Activated CD4-positive, alpha-beta T cell treated with anti-CD3 and anti-CD28 coated beads, Interleukin-2, amount 50 U/mL, for 16 hours (primary cell): ENCODE results near the gene CNTN6.
"Not testable (repeated sequence)": the region's sequence is repeated elsewhere in the genome, so short reads cannot be mapped to it uniquely, and the experiment has no call there.

Experiments used
- DNase-seq: peaks from one replicate; pipeline ENCODE4 v3.0.0-alpha.2; 2020

The CNTN6 gene

GRCh38 chr3:1292571-1293071 is 199.8 kb downstream of the CNTN6 start:
- DNase-seq, result no peak

- no peak for DNase-seq
Observed at GRCh38 chr3:1294586-1294985, 201.8 kb downstream of the CNTN6 start.

GRCh38 chr3:1318296-1319005 is 225.6 kb downstream of the CNTN6 start:
- no peak for DNase-seq

- no peak for DNase-seq
Observed at GRCh38 chr3:1326546-1326945, 233.7 kb downstream of the CNTN6 start.

- DNase-seq, result no peak
Observed at GRCh38 chr3:1330107-1330506, 237.3 kb downstream of the CNTN6 start.

GRCh38 chr3:1346386-1346785 is 253.6 kb downstream of the CNTN6 start:
- DNase-seq, result no peak

GRCh38 chr3:1348547-1348946 is 255.7 kb downstream of the CNTN6 start:
- no peak for DNase-seq

- DNase-seq, result no peak
Observed at GRCh38 chr3:1350885-1351284, 258.1 kb downstream of the CNTN6 start.

- no peak for DNase-seq
Observed at GRCh38 chr3:1355691-1356090, 262.9 kb downstream of the CNTN6 start.

- DNase-seq, result no peak
Observed at GRCh38 chr3:1356101-1356500, 263.3 kb downstream of the CNTN6 start.

GRCh38 chr3:1365528-1365927 is 272.7 kb downstream of the CNTN6 start:
- DNase-seq, result no peak

GRCh38 chr3:1374471-1374870 is 281.6 kb downstream of the CNTN6 start:
- no peak for DNase-seq

GRCh38 chr3:1375145-1375544 is 282.3 kb downstream of the CNTN6 start:
- no peak for DNase-seq

GRCh38 chr3:1380926-1381646 is 288.3 kb downstream of the CNTN6 start:
- DNase-seq, result peak; percentile 42

GRCh38 chr3:1381647-1382036 is 288.8 kb downstream of the CNTN6 start:
- no peak for DNase-seq

GRCh38 chr3:1387396-1387905 is 294.6 kb downstream of the CNTN6 start:
- DNase-seq, result not testable (repeated sequence)

- DNase-seq, result no peak
Observed at GRCh38 chr3:1394188-1394587, 301.4 kb downstream of the CNTN6 start.

GRCh38 chr3:1400571-1400970 is 307.7 kb downstream of the CNTN6 start:
- DNase-seq, result no peak

- DNase-seq, result no peak
Observed at GRCh38 chr3:1404270-1404962, 311.6 kb downstream of the CNTN6 start.

GRCh38 chr3:1406250-1406649 is 313.4 kb downstream of the CNTN6 start:
- no peak for DNase-seq

GRCh38 chr3:1421577-1421976 is 328.8 kb downstream of the CNTN6 start:
- DNase-seq, result no peak

GRCh38 chr3:1423566-1424089 is 330.8 kb downstream of the CNTN6 start:
- DNase-seq, result no peak

GRCh38 chr3:1439395-1439794 is 346.6 kb downstream of the CNTN6 start:
- peak; percentile 6 for DNase-seq
